Endothelial cell of umbilical vein (primary cell): ENCODE results near the gene TRIM40. TPM values are rescaled to one million over a fixed set of nuclear protein-coding genes. Genes with fewer than 3 reads are reported as not detected.

Source experiments
- BruUV-seq: library from RNA; stranded (reverse); fragments of 400-500 nt; replicated peaks from 2 replicates; lab custom pipeline; 2021; lab: Mats Ljungman, UMichigan
- CTCF ChIA-PET: fragments of 300-600, 350-600 bp; sonication (Branson Sonifier 250); formaldehyde crosslinking; loops from one replicate; lab custom pipeline; 2021; ENCODE audit warnings: antibody characterized with exemption, inconsistent platforms; lab: Charles Lee
- POLR2A ChIA-PET: fragments of 300-600, 350-600 bp; sonication (Branson Sonifier 250); formaldehyde crosslinking; loops from one replicate; lab custom pipeline; 2021; ENCODE audit warnings: antibody characterized with exemption, inconsistent platforms; lab: Charles Lee
- DNase-seq: peaks from one replicate; pipeline ENCODE4 v3.0.0-alpha.2; 2011; ENCODE audit warnings: low read depth, low spot score
- FAIRE-seq: peaks from 2 replicates; lab custom pipeline; 2011; peaks lifted over from hg19 to GRCh38; lab: Jason Lieb, UNC
- H2AFZ ChIP-seq: 2 replicates; pipeline ENCODE4 v1.6.0; 2012; ENCODE audit warnings: low read depth, low read length, control low read depth, inconsistent platforms
- H3K27ac ChIP-seq: 2 replicates; pipeline ENCODE4 v1.5.1; 2011; ENCODE audit warnings: low read depth, mild to moderate bottlenecking, control low read depth, low read length, moderate library complexity; ENCODE audit not compliant: insufficient read depth
- H3K27me3 ChIP-seq, 2 experiments: 2 replicates each; pipeline versions ENCODE4 v1.6.0 to v1.6.1; 2011; ENCODE audit warnings: low read length in 2 of 2, mixed read lengths in 1 of 2; ENCODE audit not compliant: control insufficient read depth in 2 of 2, insufficient read depth in 2 of 2
- H3K36me3 ChIP-seq, 2 experiments: 2 replicates in 1 of 2; 3 replicates in 1 of 2; pipeline ENCODE4 v1.5.1; 2011; ENCODE audit warnings: low read length in 2 of 2, mild to moderate bottlenecking in 1 of 2, moderate library complexity in 1 of 2; ENCODE audit not compliant: control insufficient read depth in 2 of 2, insufficient read depth in 2 of 2; ENCODE audit errors: extremely low read depth in 1 of 2
- H3K4me1 ChIP-seq: 3 replicates; pipeline ENCODE4 v1.5.1; 2011; ENCODE audit warnings: mild to moderate bottlenecking, low read length; ENCODE audit not compliant: control insufficient read depth, insufficient read depth; ENCODE audit errors: extremely low read depth
- H3K4me2 ChIP-seq: 2 replicates; pipeline ENCODE4 v1.6.1; 2011; ENCODE audit warnings: low read length, control low read depth, mixed read lengths; ENCODE audit not compliant: insufficient read depth
- H3K4me3 ChIP-seq, 3 experiments: fragments of 200-600 bp in 1 of 3; sonication (generic), shearing (Covaris generic) in 1 of 3; replicated peaks in 1 of 3; 2 replicates each; pipeline ENCODE4 v1.5.1; 2011 to 2016; ENCODE audit warnings: control low read depth in 3 of 3, low read length in 3 of 3, mild to moderate bottlenecking in 2 of 3, inconsistent platforms in 1 of 3, low read depth in 1 of 3, moderate library complexity in 1 of 3; ENCODE audit not compliant: insufficient read depth in 1 of 3
- H3K79me2 ChIP-seq: 2 replicates; pipeline ENCODE4 v1.6.0; 2012; ENCODE audit warnings: low read length, inconsistent platforms; ENCODE audit not compliant: control insufficient read depth, insufficient read depth
- H3K9ac ChIP-seq: replicated peaks from 2 replicates; pipeline ENCODE3; 2011; ENCODE audit warnings: low read length, control low read depth; ENCODE audit not compliant: insufficient read depth; ENCODE audit errors: extremely low read depth
- H3K9me1 ChIP-seq: replicated peaks from 3 replicates; pipeline ENCODE4 v1.6.0; 2011; ENCODE audit warnings: mild to moderate bottlenecking, low read length; ENCODE audit not compliant: control insufficient read depth, insufficient read depth; ENCODE audit errors: extremely low read depth
- H3K9me3 ChIP-seq: replicated peaks from 2 replicates; pipeline ENCODE4 v1.5.1; 2012; ENCODE audit warnings: low read length, inconsistent platforms; ENCODE audit not compliant: control insufficient read depth, insufficient read depth
- H4K20me1 ChIP-seq: replicated peaks from 2 replicates; pipeline ENCODE3; 2011; ENCODE audit warnings: mild to moderate bottlenecking, low read length; ENCODE audit not compliant: control insufficient read depth, insufficient read depth; ENCODE audit errors: extremely low read depth
- EZH2 ChIP-seq: IDR thresholded peaks from 2 replicates; pipeline ENCODE4 v1.6.1; 2012; ENCODE audit warnings: borderline replicate concordance, low read depth, mild to moderate bottlenecking, moderate library complexity, low read length, inconsistent platforms; ENCODE audit not compliant: severe bottlenecking
- FOS ChIP-seq: IDR thresholded peaks from 2 replicates; pipeline ENCODE4 v1.6.1; 2011; ENCODE audit warnings: mild to moderate bottlenecking, low read length, moderate library complexity, borderline replicate concordance; ENCODE audit not compliant: insufficient read depth
- GATA2 ChIP-seq: IDR thresholded peaks from 2 replicates; pipeline ENCODE4 v1.7.0; 2011; ENCODE audit warnings: low read depth, mild to moderate bottlenecking, moderate library complexity, mixed read lengths, low read length; ENCODE audit not compliant: insufficient read length, insufficient read depth
- JUN ChIP-seq: IDR thresholded peaks from 2 replicates; pipeline ENCODE4 v1.6.1; 2011; ENCODE audit warnings: borderline replicate concordance, low read depth; ENCODE audit not compliant: insufficient read length, insufficient read depth
- MAX ChIP-seq: IDR thresholded peaks from 2 replicates; pipeline ENCODE4 v1.6.1; 2011; ENCODE audit not compliant: insufficient read depth, insufficient read length
- MYC ChIP-seq: IDR thresholded peaks from one replicate; pipeline ENCODE4 v1.6.1; 2011; ENCODE audit warnings: mild to moderate bottlenecking, low read depth, low read length
- POLR2A ChIP-seq: IDR thresholded peaks from 2 replicates; pipeline ENCODE4 v1.6.1; 2012; ENCODE audit warnings: low read depth, mild to moderate bottlenecking, control low read depth, low read length
- POLR2AphosphoS5 ChIP-seq: IDR thresholded peaks from 2 replicates; pipeline ENCODE4 v1.6.1; 2012; ENCODE audit warnings: low read depth, mild to moderate bottlenecking, control low read depth, low read length, moderate library complexity; ENCODE audit not compliant: insufficient read depth
- dilution Hi-C: fragments of 300-500 bp; cut with MboI; formaldehyde crosslinking; loops from one replicate; pipeline ENCODE4 v1.15.0; 2019; ENCODE audit warnings: low sequenced_read_pairs; ENCODE audit not compliant: extremely low pct_ligation_motif_present
- intact Hi-C: fragments of 100-400 bp; cut with micrococcal nuclease; formaldehyde crosslinking; loops from one replicate; pipeline ENCODE4 v1.10.0; 2022
- polyA plus RNA-seq, 4 experiments: library from polyadenylated mRNA; depleted of rRNA in 3 of 4; stranded (reverse) in 3 of 4; unstranded in 1 of 4; fragments of >200 nt; gene quantifications; 2 replicates each; pipeline versions ENCODE4 v1.2.1 to v1.2.3, GENCODE V29; 2011 to 2012; ENCODE audit warnings: missing spikeins in 1 of 4
- total RNA-seq: library from RNA; stranded (reverse); gene quantifications from 2 replicates; pipeline ENCODE4 v1.2.3, GENCODE V29; 2021
- TF ChIP-seq, protein P1 (sequence below), 2 donors: IDR thresholded peaks; 1 replicate in 1 of 2; 2 replicates in 1 of 2; pipeline ENCODE4 v1.5.1; 2011; ENCODE audit warnings: low read length in 2 of 2, mild to moderate bottlenecking in 2 of 2, moderate library complexity in 2 of 2, control low read depth in 1 of 2, inconsistent platforms in 1 of 2, low read depth in 1 of 2; ENCODE audit not compliant: insufficient read depth in 1 of 2; ENCODE audit errors: extremely low read depth in 1 of 2

Gene TRIM40
- total and polyA plus RNA-seq, 2 donors (not counting 3 experiments of a cell fraction or from before 2014, with no cell fraction given): not detected

- Histone ChIP-seq H3K9me1 (no peaks in the 10 kb centered on the region), H3K9me3 (no peaks in the 10 kb centered on the region), H4K20me1 (no peaks in the 10 kb centered on the region), H3K79me2 (no peaks in the 10 kb centered on the region), H3K36me3 (no peaks in the 10 kb centered on the region), H3K9ac (no peak overlapping the region), H3K4me1 (no peaks in the 10 kb centered on the region), H3K4me3 (no peak overlapping the region), H3K4me2 (no peak overlapping the region), H2AFZ (no peak overlapping the region), H3K27ac (no peak overlapping the region), H3K27me3 (peaks cover 21 to 28% of the 10 kb centered on the region in 2 experiments)
- CTCF ChIA-PET: no interaction called here
- intact Hi-C loops (no loop called here), dilution Hi-C loops (no loop called here)
- no peak for TF ChIP-seq MYC
- no peak for TF ChIP-seq MAX
- TF ChIP-seq GATA2: no peak
- TF ChIP-seq POLR2AphosphoS5: no peak
- no peak for TF ChIP-seq EZH2
- TF ChIP-seq FOS: no peak
- TF ChIP-seq POLR2A: no peak
- no peak for TF ChIP-seq JUN
- TF ChIP-seq, protein P1, sequence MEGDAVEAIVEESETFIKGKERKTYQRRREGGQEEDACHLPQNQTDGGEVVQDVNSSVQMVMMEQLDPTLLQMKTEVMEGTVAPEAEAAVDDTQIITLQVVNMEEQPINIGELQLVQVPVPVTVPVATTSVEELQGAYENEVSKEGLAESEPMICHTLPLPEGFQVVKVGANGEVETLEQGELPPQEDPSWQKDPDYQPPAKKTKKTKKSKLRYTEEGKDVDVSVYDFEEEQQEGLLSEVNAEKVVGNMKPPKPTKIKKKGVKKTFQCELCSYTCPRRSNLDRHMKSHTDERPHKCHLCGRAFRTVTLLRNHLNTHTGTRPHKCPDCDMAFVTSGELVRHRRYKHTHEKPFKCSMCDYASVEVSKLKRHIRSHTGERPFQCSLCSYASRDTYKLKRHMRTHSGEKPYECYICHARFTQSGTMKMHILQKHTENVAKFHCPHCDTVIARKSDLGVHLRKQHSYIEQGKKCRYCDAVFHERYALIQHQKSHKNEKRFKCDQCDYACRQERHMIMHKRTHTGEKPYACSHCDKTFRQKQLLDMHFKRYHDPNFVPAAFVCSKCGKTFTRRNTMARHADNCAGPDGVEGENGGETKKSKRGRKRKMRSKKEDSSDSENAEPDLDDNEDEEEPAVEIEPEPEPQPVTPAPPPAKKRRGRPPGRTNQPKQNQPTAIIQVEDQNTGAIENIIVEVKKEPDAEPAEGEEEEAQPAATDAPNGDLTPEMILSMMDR (IDR thresholded peaks at IDR 0.05; ENCODE audit: extremely low read depth in 1 of 2, insufficient read depth in 1 of 2, low read depth in 1 of 2, low read length in 2 of 2): no peak
- POLR2A ChIA-PET: no interaction called here
- FAIRE-seq (no peak), DNase-seq (no peak)
- no TSS peak for BruUV-seq
Observed at GRCh38 chr6:30163918-30164654, 28.1 kb downstream of the TRIM40 start.
